GM13977 (cell line): Measurements from ENCODE around the gene MST1R.

Experiments
- DNase-seq: peaks from one replicate; pipeline ENCODE4 v3.0.0; 2012; ENCODE audit warnings: low spot score
- in situ Hi-C: fragments of 300-500 bp; cut with MboI; formaldehyde crosslinking; loops from one replicate; pipeline ENCODE4 v1.12.0; 2022; ENCODE audit warnings: low sequenced_read_pairs, low pct_unique_long_range_greater_than_20kb, mixed read lengths, inconsistent platforms; ENCODE audit not compliant: unreplicated experiment
- TF ChIP-seq, protein P1 (sequence below): IDR thresholded peaks from 2 replicates; pipeline ENCODE4 v1.5.1; 2012; ENCODE audit warnings: mild to moderate bottlenecking, control low read depth; ENCODE audit not compliant: insufficient read depth; ENCODE audit errors: extremely low read depth, missing control alignments

MST1R gene

DNA sequence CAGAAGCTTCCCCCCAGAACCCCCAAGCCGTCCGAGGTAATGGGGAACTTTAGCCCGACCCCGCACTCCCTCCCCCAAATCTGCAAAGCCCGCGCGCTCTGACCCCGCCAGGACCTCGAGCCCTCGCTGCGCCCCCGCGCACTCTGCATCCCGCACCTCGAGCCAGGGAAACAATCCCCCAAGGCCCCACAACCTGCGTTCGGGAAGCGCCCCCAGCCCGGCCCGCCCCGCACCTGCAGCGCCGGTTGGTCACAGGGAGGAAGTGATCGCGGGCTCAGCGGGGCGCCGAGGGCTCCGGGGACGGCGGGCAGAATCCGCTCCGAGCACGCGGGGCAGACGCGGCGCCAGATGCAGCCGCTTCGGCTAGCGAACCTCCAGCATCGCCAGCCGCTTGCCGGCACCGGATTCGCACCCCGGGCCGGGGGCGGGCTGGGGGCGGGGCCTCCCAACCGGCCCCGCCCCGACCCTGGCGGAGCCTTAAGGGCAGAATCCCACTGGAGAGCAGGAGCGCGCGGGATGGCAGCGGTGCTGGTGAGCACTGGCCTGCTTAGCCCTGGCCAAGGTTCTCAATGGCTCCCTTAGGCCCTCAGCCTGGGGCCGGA is 34.0 kb downstream of the MST1R start, which contains the start of gene CAMKV:
CAMKV (minus strand) TSS at position 382 of the 602 bp plus-strand sequence. CDS start 7,518 bp downstream, outside the sequence.
- DNase-seq = peak; percentile 63
- in situ Hi-C loops = no loop called here
- TF ChIP-seq, protein P1, sequence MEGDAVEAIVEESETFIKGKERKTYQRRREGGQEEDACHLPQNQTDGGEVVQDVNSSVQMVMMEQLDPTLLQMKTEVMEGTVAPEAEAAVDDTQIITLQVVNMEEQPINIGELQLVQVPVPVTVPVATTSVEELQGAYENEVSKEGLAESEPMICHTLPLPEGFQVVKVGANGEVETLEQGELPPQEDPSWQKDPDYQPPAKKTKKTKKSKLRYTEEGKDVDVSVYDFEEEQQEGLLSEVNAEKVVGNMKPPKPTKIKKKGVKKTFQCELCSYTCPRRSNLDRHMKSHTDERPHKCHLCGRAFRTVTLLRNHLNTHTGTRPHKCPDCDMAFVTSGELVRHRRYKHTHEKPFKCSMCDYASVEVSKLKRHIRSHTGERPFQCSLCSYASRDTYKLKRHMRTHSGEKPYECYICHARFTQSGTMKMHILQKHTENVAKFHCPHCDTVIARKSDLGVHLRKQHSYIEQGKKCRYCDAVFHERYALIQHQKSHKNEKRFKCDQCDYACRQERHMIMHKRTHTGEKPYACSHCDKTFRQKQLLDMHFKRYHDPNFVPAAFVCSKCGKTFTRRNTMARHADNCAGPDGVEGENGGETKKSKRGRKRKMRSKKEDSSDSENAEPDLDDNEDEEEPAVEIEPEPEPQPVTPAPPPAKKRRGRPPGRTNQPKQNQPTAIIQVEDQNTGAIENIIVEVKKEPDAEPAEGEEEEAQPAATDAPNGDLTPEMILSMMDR = no peak

DNA sequence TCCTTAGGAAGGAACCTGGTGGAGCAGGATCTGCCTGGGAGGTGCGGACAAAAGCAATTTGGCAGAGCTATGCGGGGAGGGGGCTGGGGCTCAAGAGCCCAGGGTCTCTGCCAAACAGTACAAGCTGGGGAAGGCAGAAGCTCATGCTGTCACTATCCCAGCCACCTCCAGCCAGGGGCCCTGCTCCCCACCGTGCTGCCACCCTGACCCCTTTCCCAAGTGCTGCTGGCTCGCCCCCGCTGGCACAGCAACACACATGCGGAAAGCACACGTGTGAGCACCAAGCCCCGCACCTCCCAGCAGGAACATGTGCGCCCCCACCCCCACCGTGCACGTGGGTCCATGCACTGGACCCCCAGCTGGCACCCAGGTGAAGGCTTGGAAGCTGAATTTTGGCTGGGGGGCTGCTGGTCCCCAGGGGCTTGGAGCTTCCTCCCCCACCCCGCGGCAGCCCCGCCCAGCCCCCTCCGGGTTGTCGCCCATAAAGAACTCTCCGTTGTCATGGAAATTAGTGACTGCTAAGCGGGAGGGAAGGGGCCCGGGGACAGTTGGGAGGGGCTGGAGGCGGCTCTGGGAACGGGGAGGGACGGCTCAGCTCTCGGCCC is 34.7 kb downstream of the MST1R start:
- in situ Hi-C loops = no loop called here
- no peak for DNase-seq
- TF ChIP-seq, protein P1 = no peak

DNA sequence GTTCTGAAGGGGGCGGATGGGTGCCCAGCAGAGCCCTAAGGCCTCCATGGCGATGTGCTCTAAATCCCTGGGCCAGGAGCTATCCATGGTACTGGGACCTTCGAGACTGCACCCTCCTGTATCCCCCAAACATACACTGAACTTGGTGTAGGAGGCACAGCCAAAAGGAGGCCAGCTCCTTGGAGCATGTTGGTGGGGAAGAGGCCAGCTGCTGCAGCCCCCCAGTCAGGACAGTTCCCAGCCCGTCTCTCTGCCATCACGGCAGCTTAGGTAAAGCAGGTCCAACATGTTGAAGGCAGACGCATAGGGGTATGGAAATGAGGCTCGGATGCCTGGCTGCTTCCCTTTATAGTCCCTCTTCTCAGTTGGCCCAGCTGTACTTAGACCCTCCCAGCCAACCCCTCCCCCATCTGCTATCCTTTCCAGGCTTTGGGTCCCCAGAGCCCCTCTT is 35.8 kb downstream of the MST1R start:
- TF ChIP-seq, protein P1 = no peak
- DNase-seq = no peak
- in situ Hi-C loops = no loop called here

DNA sequence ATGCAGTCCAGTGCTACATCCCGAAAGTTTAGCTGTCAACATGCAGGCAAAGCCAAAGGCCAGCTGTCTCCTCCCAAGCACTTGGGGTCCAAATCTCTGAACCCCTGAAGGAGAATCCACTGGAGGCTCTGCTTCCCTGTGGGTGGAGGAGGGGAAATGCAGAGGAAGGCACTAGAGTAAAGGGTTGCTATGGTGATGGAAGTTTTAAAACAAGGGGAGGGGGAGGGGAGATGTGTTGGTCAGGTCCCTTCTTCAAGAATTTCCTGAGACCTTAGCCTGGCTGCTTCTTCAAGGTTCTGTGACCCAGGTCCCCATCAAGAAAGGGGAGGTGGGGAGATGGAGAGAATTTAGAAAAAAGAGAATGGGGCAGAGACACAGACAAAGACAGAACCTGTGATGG is 36.3 kb downstream of the MST1R start:
- DNase-seq = no peak
- in situ Hi-C loops = no loop called here
- TF ChIP-seq, protein P1 = no peak

DNA sequence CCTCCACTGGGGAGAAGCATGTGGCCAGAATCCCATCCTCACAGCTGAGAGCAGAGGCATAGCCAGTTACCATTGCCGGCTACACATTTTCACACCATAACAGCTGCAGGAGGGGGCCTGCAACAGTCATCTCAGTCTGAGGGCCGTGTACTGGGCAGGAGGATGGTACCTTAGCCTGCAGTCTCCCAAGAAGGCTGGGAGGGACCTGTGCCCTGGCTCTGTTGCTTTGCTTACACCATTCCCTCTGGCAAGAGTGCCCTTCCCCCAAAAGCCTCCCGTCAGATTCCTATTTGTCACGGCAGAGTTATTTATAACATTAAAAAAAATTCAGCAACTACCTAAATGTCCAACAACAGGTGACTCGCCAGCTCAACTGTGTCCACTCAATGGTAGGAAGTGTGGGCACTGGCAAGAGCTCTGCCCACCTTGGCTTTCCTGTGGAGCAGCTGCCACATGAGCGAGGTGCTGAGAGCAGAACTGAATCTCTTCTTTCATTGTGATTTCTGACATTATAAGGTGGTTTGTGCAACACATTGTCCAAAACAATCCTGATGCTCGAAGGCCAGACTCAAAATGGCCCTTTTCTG is 38.4 kb downstream of the MST1R start:
- TF ChIP-seq, protein P1 = no peak
- in situ Hi-C loops = no loop called here
- no peak for DNase-seq

DNA sequence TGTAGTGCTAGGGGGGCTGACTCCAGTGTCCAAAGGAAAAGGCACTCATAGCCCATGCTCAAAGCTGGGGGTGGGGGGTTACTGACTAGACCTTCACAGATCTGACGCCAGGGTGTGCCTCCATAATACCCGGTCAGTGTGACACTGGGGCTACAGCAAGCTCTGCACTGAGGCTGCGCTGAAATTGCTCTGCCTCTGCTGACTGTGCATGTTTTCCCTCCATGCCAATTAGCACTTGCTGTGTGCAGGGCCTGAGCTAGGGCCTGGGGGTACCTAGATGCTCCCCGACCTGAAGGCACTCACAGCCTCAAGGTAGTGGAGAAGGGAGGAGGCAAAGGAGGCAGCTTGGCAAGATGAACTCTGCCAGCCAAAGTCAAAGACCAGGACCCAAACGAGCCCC is 39.2 kb downstream of the MST1R start:
- TF ChIP-seq, protein P1 = no peak
- in situ Hi-C loops = no loop called here

More for the DNA sequence above, 39.2 kb downstream of the MST1R start:
- DNase-seq = no peak
